ENCODE results near the gene NUTM2D.
"Not testable (repeated sequence)": the region's sequence is repeated elsewhere in the genome, so short reads cannot be mapped to it uniquely, and the experiment has no call there.

DNA sequence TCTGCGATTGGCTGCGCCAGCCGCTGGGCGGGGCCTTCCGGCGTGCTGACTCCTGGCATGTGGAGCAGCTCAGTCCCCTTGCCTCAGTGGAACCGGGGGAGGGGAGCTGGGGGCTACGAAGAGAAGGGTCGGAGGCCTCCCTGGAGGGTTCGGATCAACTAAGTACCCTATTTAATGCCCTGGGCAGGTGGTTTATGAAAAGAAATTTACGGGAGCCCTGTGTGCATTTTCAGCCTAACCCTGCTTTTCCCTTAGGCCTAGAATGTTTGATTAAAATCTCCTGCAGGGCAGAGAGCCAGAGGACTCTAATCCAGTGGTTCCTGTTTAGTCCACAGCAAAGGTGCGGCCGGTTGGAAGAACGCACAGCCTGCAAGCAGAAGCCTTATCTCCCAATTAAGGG, 33.8 kb downstream of the NUTM2D start:
- TF ChIP-seq CTCF (IDR thresholded peaks at IDR 0.05; ENCODE audit: poor library complexity); EZH2 (IDR thresholded peaks at IDR 0.05; ENCODE audit: borderline replicate concordance); EZH2phosphoT487 (IDR thresholded peaks at IDR 0.05; ENCODE audit: low read depth, severe bottlenecking, unreplicated experiment): not testable (repeated sequence)
